Uterus (tissue), 4 donors: ENCODE results near the gene PRKG1. TPM values are rescaled to one million over a fixed set of nuclear protein-coding genes. Genes with fewer than 3 reads are reported as not detected.

ENCODE experiments used
- DNase-seq, 2 donors: peaks; one replicate each; pipeline ENCODE4 v3.0.0-alpha.2; 2019 to 2020
- H3K27ac ChIP-seq, 2 donors: fragments of 200-600 bp; sonication (generic); 1 replicate in 1 of 2; 2 replicates in 1 of 2; pipeline ENCODE4 v1.5.1; 2016 to 2018
- H3K27me3 ChIP-seq, 2 donors: fragments of 200-600 bp; sonication (generic); one replicate each; pipeline ENCODE4 v1.5.1; 2018 to 2019; ENCODE audit warnings: control low read depth in 1 of 2
- H3K36me3 ChIP-seq, 2 donors: fragments of 200-600 bp; sonication (generic); one replicate each; pipeline ENCODE4 v1.5.1; 2019; ENCODE audit warnings: control low read depth in 1 of 2
- H3K4me1 ChIP-seq, 2 donors: fragments of 200-600 bp; sonication (generic); one replicate each; pipeline ENCODE4 v1.5.1; 2018 to 2019; ENCODE audit warnings: control low read depth in 1 of 2
- H3K4me3 ChIP-seq, 2 donors: fragments of 200-600 bp; sonication (generic); 1 replicate in 1 of 2; 2 replicates in 1 of 2; pipeline ENCODE4 v1.5.1; 2018 to 2019; ENCODE audit warnings: mild to moderate bottlenecking in 1 of 2
- H3K9me3 ChIP-seq, 2 donors: fragments of 200-600 bp; sonication (generic); one replicate each; pipeline ENCODE4 v1.5.1; 2019; ENCODE audit warnings: control low read depth in 1 of 2
- CTCF ChIP-seq, 4 experiments: fragments of 200-600 bp in 2 of 4; fragments of 450-650 bp in 2 of 4; sonication (generic) in 2 of 4; IDR thresholded peaks; one replicate each; pipeline ENCODE4 v1.5.1; 2016 to 2019; ENCODE audit warnings: antibody characterized with exemption in 4 of 4, mild to moderate bottlenecking in 2 of 4, moderate library complexity in 1 of 4
- POLR2A ChIP-seq, 2 donors: fragments of 450-650 bp; IDR thresholded peaks; one replicate each; pipeline ENCODE4 v1.6.1; 2016; ENCODE audit warnings: antibody characterized with exemption in 2 of 2, mild to moderate bottlenecking in 1 of 2, moderate library complexity in 1 of 2
- intact Hi-C: fragments of 100-400 bp; cut with DNase I; formaldehyde crosslinking; loops from one replicate; pipeline ENCODE4 v1.15.1; 2023; ENCODE audit warnings: low total_unique reads
- total RNA-seq, 4 donors: library from RNA; depleted of rRNA in 3 of 4; stranded (reverse); fragments of >200 nt in 3 of 4; gene quantifications; one replicate each; pipeline versions ENCODE4 v1.1.0 to v1.2.4, GENCODE V29; 2014 to 2023
- donor health status: DM: yes; HTN: yes; CAD: no.

The PRKG1 gene
- total RNA-seq, 4 donors from 2014 or later, result 32.4 to 136 (median 69.6) TPM

GRCh38 chr10:52208365-52208764 lies 1134.1 kb downstream of the PRKG1 start:
- no peak overlapping the region for H3K4me3 ChIP-seq
- no peaks in the 10 kb centered on the region for H3K4me1 ChIP-seq
- intact Hi-C loops, result no loop called here
- TF ChIP-seq POLR2A (IDR thresholded peaks at IDR 0.05) (no peak), CTCF (IDR thresholded peaks at IDR 0.05) (no peak)
- H3K27me3 ChIP-seq, result no peaks in the 10 kb centered on the region
- no peak overlapping the region for H3K27ac ChIP-seq
- no peaks in the 10 kb centered on the region for H3K9me3 ChIP-seq
- DNase-seq, result no peak
- H3K36me3 ChIP-seq, result no peaks in the 10 kb centered on the region

- TF ChIP-seq CTCF (IDR thresholded peaks at IDR 0.05) (no peak), POLR2A (IDR thresholded peaks at IDR 0.05) (no peak)
- no peak for DNase-seq
- H3K9me3 ChIP-seq, result no peaks in the 10 kb centered on the region
- intact Hi-C loops, result no loop called here
- H3K27ac ChIP-seq, result no peak overlapping the region
- no peaks in the 10 kb centered on the region for H3K36me3 ChIP-seq
- no peak overlapping the region for H3K4me3 ChIP-seq
- no peaks in the 10 kb centered on the region for H3K4me1 ChIP-seq
- no peaks in the 10 kb centered on the region for H3K27me3 ChIP-seq
Observed at GRCh38 chr10:52210161-52210560, 1135.9 kb downstream of the PRKG1 start.

- peak; percentile 17 to 22 for DNase-seq
- Histone ChIP-seq H3K4me1 (no peaks in the 10 kb centered on the region), H3K9me3 (no peaks in the 10 kb centered on the region), H3K4me3 (no peak overlapping the region), H3K27me3 (no peaks in the 10 kb centered on the region), H3K27ac (peak overlapping the region in 1 of 2 donors; percentile 2), H3K36me3 (no peaks in the 10 kb centered on the region)
- TF ChIP-seq CTCF (IDR thresholded peaks at IDR 0.05) (no peak), POLR2A (IDR thresholded peaks at IDR 0.05) (no peak)
- intact Hi-C loops, result no loop called here
Observed at GRCh38 chr10:52212062-52212461, 1137.8 kb downstream of the PRKG1 start.

- intact Hi-C loops, result no loop called here
- H3K9me3 ChIP-seq, result no peaks in the 10 kb centered on the region
- no peaks in the 10 kb centered on the region for H3K4me1 ChIP-seq
- no peak for TF ChIP-seq CTCF (IDR thresholded peaks at IDR 0.05)
- no peak for TF ChIP-seq POLR2A (IDR thresholded peaks at IDR 0.05)
- H3K27ac ChIP-seq, result peak overlapping the region in 1 of 2 donors; percentile 2
- DNase-seq, result no peak
- no peaks in the 10 kb centered on the region for H3K27me3 ChIP-seq
- H3K4me3 ChIP-seq, result no peak overlapping the region
- no peaks in the 10 kb centered on the region for H3K36me3 ChIP-seq
Observed at GRCh38 chr10:52212802-52213201, 1138.5 kb downstream of the PRKG1 start.

- DNase-seq, result no peak
- TF ChIP-seq POLR2A (IDR thresholded peaks at IDR 0.05) (no peak), CTCF (IDR thresholded peaks at IDR 0.05) (no peak)
- intact Hi-C loops, result no loop called here
- no peak overlapping the region for H3K27ac ChIP-seq
- H3K4me3 ChIP-seq, result no peak overlapping the region
- H3K36me3 ChIP-seq, result no peaks in the 10 kb centered on the region
- no peaks in the 10 kb centered on the region for H3K27me3 ChIP-seq
- no peaks in the 10 kb centered on the region for H3K4me1 ChIP-seq
- no peaks in the 10 kb centered on the region for H3K9me3 ChIP-seq
Observed at GRCh38 chr10:52213321-52213752, 1139.0 kb downstream of the PRKG1 start.
